ENCODE results near the gene RERE.
A peak's percentile ranks its signal among the peaks of the same experiment; 100 is the strongest.

RERE gene

DNA sequence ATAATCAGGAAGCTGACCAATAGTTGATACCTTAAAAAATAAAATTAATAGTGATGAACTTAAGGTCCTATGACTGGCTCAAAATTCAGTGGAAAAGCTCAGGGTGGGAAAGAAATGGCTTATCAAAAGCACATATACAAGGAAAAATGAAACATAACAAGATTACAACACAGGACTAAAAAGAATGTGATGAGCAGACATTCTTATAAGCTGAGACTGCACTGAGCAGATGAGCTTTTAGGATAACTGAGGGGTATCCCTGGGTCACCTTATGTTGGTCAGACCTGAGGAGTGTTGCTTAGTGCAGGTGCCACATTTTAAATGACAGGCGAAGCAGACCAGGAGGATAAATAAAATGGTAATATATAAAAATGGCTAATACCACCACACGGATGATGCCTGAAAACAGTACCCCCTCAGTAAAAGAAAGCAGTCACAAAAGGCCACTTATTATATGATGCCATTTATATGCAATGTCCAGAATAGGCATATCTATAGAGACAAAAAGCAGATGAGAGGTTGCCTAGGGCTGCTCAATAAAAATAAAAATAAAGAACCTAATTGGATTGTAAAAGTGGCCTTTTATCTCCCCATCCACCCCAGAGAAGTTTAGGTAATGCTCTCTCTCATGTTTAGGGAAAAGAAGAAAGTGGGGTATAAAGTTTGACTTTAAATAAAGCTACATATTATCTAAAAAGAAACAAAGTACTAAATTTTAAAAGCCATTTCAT is 335.6 kb downstream of the RERE start:
- TF ChIP-seq ZNF585B (tag by site-specific recombination; IDR thresholded peaks at IDR 0.05) (no peak), GFI1B (tag by site-specific recombination; IDR thresholded peaks at IDR 0.05) (no peak), ZNF169 (tag by site-specific recombination; IDR thresholded peaks at IDR 0.05) (no peak), ZNF175 (tag by site-specific recombination; IDR thresholded peaks at IDR 0.05) (no peak), ZNF37A (tag by site-specific recombination; IDR thresholded peaks at IDR 0.05) (no peak), ZNF521 (tag by site-specific recombination; IDR thresholded peaks at IDR 0.05) (no peak), ZNF404 (tag by site-specific recombination; IDR thresholded peaks at IDR 0.05) (no peak), ZNF555 (tag by site-specific recombination; conservative IDR thresholded peaks at IDR 0.05) (no peak), ZNF174 (tag by site-specific recombination; IDR thresholded peaks at IDR 0.05) (no peak), KLF1 (tag by site-specific recombination; IDR thresholded peaks at IDR 0.05) (no peak), ZNF23 (tag by site-specific recombination; IDR thresholded peaks at IDR 0.05; ENCODE audit: borderline replicate concordance) (no peak)
- ChIA-PET CTCF (interaction anchor here (0.6 kb wide), 1 partner anchor 188 kb away, joined by 3 read pairs; no protein-coding TSS in a partner anchor), POLR2A (no interaction called here)
- H3K36me3 ChIP-seq (ENCODE audit: control insufficient read depth in 2 of 2, insufficient read depth in 1 of 2, low read length in 2 of 2) = peaks cover 0 to 8% of the 10 kb centered on the region in 2 experiments; a peak in 2 of 3 replicates
- no peak overlapping the region for H3K27ac ChIP-seq (ENCODE audit: extremely low read depth, low read depth, low read length)
- H3K4me1 ChIP-seq (ENCODE audit: control insufficient read depth, insufficient read depth, low read length) = no peaks in the 10 kb centered on the region
- H3K4me3 ChIP-seq (ENCODE audit: low read depth, low read length) = no peak overlapping the region
- no peaks in the 10 kb centered on the region for H3K9me3 ChIP-seq (ENCODE audit: control insufficient read depth, insufficient read depth, low read depth, low read length)

DNA sequence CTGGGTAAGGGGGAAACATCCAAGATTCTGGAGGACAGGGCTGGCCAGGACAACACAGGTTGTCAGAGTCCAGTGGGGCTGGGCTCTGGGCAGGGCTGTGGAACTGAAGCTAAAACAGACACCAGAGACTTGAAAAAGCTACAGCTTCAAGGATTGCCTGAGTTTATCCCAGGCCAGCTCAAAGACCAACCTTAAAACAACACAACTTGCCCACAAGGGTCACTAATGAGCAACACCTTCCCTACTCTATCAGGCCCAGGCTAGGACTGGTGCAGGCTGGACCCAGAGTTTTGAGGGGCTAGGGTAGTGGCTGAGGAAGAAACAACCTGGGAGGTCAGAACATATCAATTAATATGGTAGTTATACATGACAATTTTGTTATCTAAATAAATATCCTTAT is 338.9 kb downstream of the RERE start:
- H3K9me3 ChIP-seq (ENCODE audit: control insufficient read depth, insufficient read depth, low read depth, low read length) = no peaks in the 10 kb centered on the region
- H3K36me3 ChIP-seq (ENCODE audit: control insufficient read depth in 2 of 2, insufficient read depth in 1 of 2, low read length in 2 of 2) = no peaks in the 10 kb centered on the region
- peaks cover 10% of the 10 kb centered on the region for H3K4me1 ChIP-seq (ENCODE audit: control insufficient read depth, insufficient read depth, low read length)
- no peak overlapping the region for H3K4me3 ChIP-seq (ENCODE audit: low read depth, low read length)
- ChIA-PET CTCF (interaction anchor here (0.6 to 0.8 kb wide), 2 partner anchors 10 to 272 kb away, joined by 3 read pairs; no protein-coding TSS in a partner anchor), POLR2A (no interaction called here)
- no peak overlapping the region for H3K27ac ChIP-seq (ENCODE audit: extremely low read depth, low read depth, low read length)
- TF ChIP-seq ZNF670 (tag by site-specific recombination; IDR thresholded peaks at IDR 0.05; ENCODE audit: low read depth) = no peak
- TF ChIP-seq ZBTB10 (tag by site-specific recombination; IDR thresholded peaks at IDR 0.05) = no peak
- no peak for TF ChIP-seq SP7 (tag by site-specific recombination; IDR thresholded peaks at IDR 0.05)
- TF ChIP-seq ZNF510 (tag by site-specific recombination; IDR thresholded peaks at IDR 0.05; ENCODE audit: insufficient replicate concordance) = no peak
- TF ChIP-seq ZNF777 (tag by site-specific recombination; IDR thresholded peaks at IDR 0.05; ENCODE audit: borderline replicate concordance) = no peak

DNA sequence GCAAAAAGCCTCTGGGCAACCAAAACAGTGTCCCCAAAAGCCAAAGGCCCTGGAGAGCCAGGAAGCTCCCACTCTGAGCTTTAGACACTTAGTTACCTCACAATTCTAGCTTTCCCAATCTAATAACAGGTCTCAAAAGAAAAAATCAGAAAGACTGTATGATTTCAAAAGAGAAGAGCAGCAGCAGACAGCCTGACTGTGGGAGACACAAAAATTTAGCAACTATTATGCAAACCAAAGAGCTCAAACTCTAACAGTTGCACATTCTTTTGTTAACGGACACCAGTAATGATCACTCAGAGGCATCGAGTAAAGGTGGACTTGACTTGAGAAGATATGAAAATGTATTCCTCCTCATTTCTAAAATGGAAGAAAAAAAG is 339.5 kb downstream of the RERE start:
- ChIA-PET POLR2A (no interaction called here), CTCF (interaction anchor here (0.7 to 0.8 kb wide), 2 partner anchors 9 to 58 kb away, joined by 3 read pairs; no protein-coding TSS in a partner anchor)
- Histone ChIP-seq H3K27ac (ENCODE audit: extremely low read depth, low read depth, low read length) (no peak overlapping the region), H3K9me3 (ENCODE audit: control insufficient read depth, insufficient read depth, low read depth, low read length) (no peaks in the 10 kb centered on the region), H3K4me3 (ENCODE audit: low read depth, low read length) (no peak overlapping the region), H3K4me1 (ENCODE audit: control insufficient read depth, insufficient read depth, low read length) (peaks cover 16% of the 10 kb centered on the region), H3K36me3 (ENCODE audit: control insufficient read depth in 2 of 2, insufficient read depth in 1 of 2, low read length in 2 of 2) (no peaks in the 10 kb centered on the region)
- no peak for TF ChIP-seq BCL6B (tag by site-specific recombination; IDR thresholded peaks at IDR 0.05)
- TF ChIP-seq ZNF670 (tag by site-specific recombination; IDR thresholded peaks at IDR 0.05; ENCODE audit: low read depth) = no peak
- no peak for TF ChIP-seq KLF16 (tag by site-specific recombination; IDR thresholded peaks at IDR 0.05)
- no peak for TF ChIP-seq ZNF214 (tag by site-specific recombination; IDR thresholded peaks at IDR 0.05; ENCODE audit: borderline replicate concordance)
- TF ChIP-seq ZNF776 (tag by site-specific recombination; IDR thresholded peaks at IDR 0.05; ENCODE audit: borderline replicate concordance) = no peak
- TF ChIP-seq, protein P1, sequence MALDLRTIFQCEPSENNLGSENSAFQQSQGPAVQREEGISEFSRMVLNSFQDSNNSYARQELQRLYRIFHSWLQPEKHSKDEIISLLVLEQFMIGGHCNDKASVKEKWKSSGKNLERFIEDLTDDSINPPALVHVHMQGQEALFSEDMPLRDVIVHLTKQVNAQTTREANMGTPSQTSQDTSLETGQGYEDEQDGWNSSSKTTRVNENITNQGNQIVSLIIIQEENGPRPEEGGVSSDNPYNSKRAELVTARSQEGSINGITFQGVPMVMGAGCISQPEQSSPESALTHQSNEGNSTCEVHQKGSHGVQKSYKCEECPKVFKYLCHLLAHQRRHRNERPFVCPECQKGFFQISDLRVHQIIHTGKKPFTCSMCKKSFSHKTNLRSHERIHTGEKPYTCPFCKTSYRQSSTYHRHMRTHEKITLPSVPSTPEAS (tag by site-specific recombination; IDR thresholded peaks at IDR 0.05) = no peak
- peak; percentile 82 for TF ChIP-seq ZNF664 (tag by site-specific recombination; IDR thresholded peaks at IDR 0.05)
- TF ChIP-seq ZNF623 (tag by site-specific recombination; IDR thresholded peaks at IDR 0.05) = no peak
- TF ChIP-seq ZNF404 (tag by site-specific recombination; IDR thresholded peaks at IDR 0.05) = no peak
- no peak for TF ChIP-seq ZNF621 (tag by site-specific recombination; IDR thresholded peaks at IDR 0.05)
- TF ChIP-seq ZBTB10 (tag by site-specific recombination; IDR thresholded peaks at IDR 0.05) = no peak

Data from HEK293 (cell line).